ENCODE measurements around the gene EGFL8. TPM values are rescaled to one million over a fixed set of nuclear protein-coding genes. Genes with fewer than 3 reads are reported as not detected.
"Not testable (repeated sequence)": the region's sequence is repeated elsewhere in the genome, so short reads cannot be mapped to it uniquely, and the experiment has no call there.

The EGFL8 gene
- total RNA-seq, 2 donors from 2014 or later: 12.2 to 19.5 TPM

DNA sequence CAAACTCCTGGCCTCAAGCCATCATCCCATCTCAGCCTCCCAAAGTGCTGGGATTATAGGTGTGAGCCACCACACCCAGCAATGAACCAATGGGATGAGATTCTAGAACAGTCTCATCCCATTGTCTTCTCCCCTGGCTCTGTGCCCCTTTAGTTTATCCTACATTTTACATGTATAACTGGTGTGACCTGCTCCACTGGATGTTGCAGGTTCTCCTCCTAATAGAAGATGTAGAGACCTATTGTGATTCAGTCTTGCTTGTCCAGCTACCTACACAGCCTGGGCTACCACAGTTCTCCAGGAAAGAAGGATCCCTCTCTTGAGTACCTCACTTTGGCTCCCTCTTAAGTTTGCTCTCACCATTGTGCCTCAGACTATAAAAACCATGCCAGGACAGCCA lies 32.3 kb upstream of the EGFL8 start:
- H3K27ac ChIP-seq: no peak overlapping the region
- DNase-seq (ENCODE audit: low spot score): no peak
- peaks cover 13% of the 10 kb centered on the region for H3K4me1 ChIP-seq (replicated peaks)
- TF ChIP-seq, protein P1, sequence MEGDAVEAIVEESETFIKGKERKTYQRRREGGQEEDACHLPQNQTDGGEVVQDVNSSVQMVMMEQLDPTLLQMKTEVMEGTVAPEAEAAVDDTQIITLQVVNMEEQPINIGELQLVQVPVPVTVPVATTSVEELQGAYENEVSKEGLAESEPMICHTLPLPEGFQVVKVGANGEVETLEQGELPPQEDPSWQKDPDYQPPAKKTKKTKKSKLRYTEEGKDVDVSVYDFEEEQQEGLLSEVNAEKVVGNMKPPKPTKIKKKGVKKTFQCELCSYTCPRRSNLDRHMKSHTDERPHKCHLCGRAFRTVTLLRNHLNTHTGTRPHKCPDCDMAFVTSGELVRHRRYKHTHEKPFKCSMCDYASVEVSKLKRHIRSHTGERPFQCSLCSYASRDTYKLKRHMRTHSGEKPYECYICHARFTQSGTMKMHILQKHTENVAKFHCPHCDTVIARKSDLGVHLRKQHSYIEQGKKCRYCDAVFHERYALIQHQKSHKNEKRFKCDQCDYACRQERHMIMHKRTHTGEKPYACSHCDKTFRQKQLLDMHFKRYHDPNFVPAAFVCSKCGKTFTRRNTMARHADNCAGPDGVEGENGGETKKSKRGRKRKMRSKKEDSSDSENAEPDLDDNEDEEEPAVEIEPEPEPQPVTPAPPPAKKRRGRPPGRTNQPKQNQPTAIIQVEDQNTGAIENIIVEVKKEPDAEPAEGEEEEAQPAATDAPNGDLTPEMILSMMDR (IDR thresholded peaks at IDR 0.05): no peak
- no peak for TF ChIP-seq POLR2A (IDR thresholded peaks at IDR 0.05)
- no peak for TF ChIP-seq POLR2AphosphoS5 (IDR thresholded peaks at IDR 0.05)
- H3K4me3 ChIP-seq: no peak overlapping the region
- no peaks in the 10 kb centered on the region for H3K9me3 ChIP-seq
- no peaks in the 10 kb centered on the region for H3K36me3 ChIP-seq
- H3K27me3 ChIP-seq (replicated peaks; ENCODE audit: insufficient read depth): no peaks in the 10 kb centered on the region
- intact Hi-C loops (cut with DNase I): no loop called here

DNA sequence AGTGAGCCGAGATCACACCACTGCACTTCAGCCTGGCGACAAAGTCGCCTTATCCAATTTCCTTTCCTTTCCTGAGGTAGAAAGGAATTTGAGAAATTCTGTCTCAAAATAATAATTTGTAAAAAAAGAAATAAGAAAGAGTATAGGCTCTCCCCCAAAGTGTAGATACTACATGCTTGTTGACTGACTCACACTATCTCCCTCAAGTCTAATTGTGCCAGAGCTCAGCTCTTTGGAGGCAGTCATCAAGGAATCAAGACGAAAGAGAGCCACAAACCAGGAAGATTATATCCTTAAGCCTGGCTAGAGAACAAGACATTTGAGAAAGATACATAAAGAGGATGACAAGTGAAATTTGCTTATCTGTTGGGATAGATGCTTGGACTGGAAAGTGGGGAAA lies 30.6 kb upstream of the EGFL8 start:
- DNase-seq (ENCODE audit: low spot score): no peak
- Histone ChIP-seq H3K4me1 (replicated peaks) (peaks cover 9% of the 10 kb centered on the region), H3K4me3 (no peak overlapping the region), H3K9me3 (no peaks in the 10 kb centered on the region), H3K27me3 (replicated peaks; ENCODE audit: insufficient read depth) (no peaks in the 10 kb centered on the region), H3K27ac (no peak overlapping the region), H3K36me3 (no peaks in the 10 kb centered on the region)
- TF ChIP-seq, protein P1 (IDR thresholded peaks at IDR 0.05): no peak
- TF ChIP-seq POLR2A (IDR thresholded peaks at IDR 0.05) (no peak), POLR2AphosphoS5 (IDR thresholded peaks at IDR 0.05) (no peak)
- intact Hi-C loops (cut with DNase I): no loop called here
- WGBS: 77% methylated on average over 4 of the region's 4 CpGs

DNA sequence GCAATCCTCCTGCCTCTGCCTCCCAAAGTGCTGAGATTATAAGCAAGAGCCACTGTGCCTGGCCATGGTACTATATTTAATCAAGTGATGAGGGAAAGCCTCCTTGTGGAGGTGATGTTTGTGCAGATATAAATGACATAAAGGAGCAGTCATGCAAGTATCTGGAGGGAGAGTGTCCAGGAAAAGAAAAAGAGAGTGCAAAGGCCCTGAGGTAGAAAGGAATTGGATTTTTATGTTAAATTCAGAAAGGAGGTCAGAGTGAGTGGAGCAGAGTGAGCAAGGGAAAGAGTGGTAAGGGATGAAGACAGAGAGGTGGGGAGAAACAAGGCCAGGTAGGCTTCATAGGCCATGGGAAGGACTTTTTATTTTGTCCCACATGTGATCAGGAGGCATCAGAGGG lies 26.9 kb upstream of the EGFL8 start:
- no peaks in the 10 kb centered on the region for H3K27me3 ChIP-seq (replicated peaks; ENCODE audit: insufficient read depth)
- TF ChIP-seq POLR2A (IDR thresholded peaks at IDR 0.05): no peak
- TF ChIP-seq, protein P1 (IDR thresholded peaks at IDR 0.05): no peak
- no peak for TF ChIP-seq POLR2AphosphoS5 (IDR thresholded peaks at IDR 0.05)
- no peak overlapping the region for H3K4me3 ChIP-seq
- H3K27ac ChIP-seq: no peak overlapping the region
- no peaks in the 10 kb centered on the region for H3K36me3 ChIP-seq
- H3K9me3 ChIP-seq: no peaks in the 10 kb centered on the region
- intact Hi-C loops (cut with DNase I): no loop called here
- H3K4me1 ChIP-seq (replicated peaks): no peaks in the 10 kb centered on the region
- DNase-seq (ENCODE audit: low spot score): no peak

DNA sequence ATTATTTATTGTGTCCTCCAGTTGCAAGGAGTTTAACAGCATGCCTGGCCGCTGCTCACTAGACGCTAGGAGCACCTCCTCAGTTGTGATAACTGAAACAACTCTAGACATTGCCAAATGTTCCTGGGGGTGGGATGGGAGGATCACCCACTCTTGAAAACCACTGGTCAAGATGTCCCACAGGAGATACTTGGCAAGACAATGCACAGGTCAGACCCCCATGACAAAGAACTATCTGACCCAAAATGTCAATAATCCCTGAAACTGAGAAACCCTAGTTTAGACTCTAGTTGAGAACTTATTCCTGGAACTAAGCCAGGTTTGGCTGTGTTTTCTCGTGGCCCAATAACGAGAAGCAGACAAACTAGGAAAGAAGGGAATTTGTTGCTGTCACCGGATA lies 24.8 kb upstream of the EGFL8 start:
- Histone ChIP-seq H3K4me3 (no peak overlapping the region), H3K27me3 (replicated peaks; ENCODE audit: insufficient read depth) (no peaks in the 10 kb centered on the region), H3K4me1 (replicated peaks) (no peaks in the 10 kb centered on the region), H3K27ac (no peak overlapping the region), H3K36me3 (no peaks in the 10 kb centered on the region), H3K9me3 (no peaks in the 10 kb centered on the region)
- intact Hi-C loops (cut with DNase I): no loop called here
- TF ChIP-seq POLR2AphosphoS5 (IDR thresholded peaks at IDR 0.05) (no peak), POLR2A (IDR thresholded peaks at IDR 0.05) (no peak)
- TF ChIP-seq, protein P1 (IDR thresholded peaks at IDR 0.05): no peak
- 66% methylated on average over 5 of the region's 5 CpGs for WGBS
- no peak for DNase-seq (ENCODE audit: low spot score)

DNA sequence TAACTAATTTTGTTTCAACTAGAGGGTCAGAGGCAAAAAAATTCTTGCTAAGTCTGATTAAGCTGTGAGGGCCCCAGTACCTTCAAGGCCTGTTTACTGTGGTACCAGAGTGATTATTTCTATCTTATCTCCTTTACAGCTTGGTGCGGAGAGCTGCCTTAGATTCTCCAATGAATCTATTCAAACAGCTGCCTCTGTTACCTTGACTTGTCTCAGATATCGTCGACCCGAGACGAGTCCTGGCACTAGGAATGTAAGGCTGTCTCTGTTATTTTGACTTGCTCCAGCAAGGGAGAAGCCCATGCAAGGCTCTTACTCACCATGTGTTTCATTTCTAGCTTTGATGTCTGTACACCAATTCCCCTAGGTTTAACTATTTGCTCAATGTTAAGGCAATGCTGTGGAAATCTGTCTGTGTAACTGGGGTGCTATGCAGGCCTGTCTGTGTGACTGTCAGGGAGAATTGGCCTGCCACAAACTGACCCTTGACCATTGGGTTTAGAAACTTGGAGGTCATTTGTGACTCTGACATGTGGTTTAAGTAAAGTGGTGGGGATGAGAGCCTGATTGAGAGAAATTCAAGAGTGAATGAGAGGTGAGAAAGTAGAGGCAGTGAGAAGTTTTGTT lies 23.9 kb upstream of the EGFL8 start:
- intact Hi-C loops (cut with DNase I): no loop called here
- 52% methylated on average over 5 of the region's 5 CpGs for WGBS

DNA sequence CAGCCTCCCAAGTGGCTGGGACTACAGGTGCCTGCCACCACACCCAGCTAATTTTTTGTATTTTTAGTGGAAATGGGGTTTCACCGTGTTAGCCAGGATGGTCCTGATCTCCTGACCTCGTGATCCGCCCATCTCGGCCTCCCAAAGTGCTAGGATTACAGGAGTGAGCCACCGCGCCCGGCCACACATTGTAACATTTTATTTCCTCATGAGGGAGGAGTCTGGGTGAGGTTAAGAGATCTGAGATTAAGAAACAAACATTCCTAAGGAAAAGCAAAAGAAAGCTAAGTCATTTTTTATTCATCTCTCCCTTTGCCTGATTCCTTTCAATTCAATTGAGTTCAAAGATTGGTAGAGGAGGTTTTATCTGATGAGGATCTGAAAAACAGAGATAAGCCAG lies 20.2 kb upstream of the EGFL8 start:
- DNase-seq (ENCODE audit: low spot score); H3K36me3 ChIP-seq; H3K4me3 ChIP-seq; intact Hi-C loops (cut with DNase I); H3K4me1 ChIP-seq (replicated peaks); H3K9me3 ChIP-seq; H3K27ac ChIP-seq; H3K27me3 ChIP-seq (replicated peaks; ENCODE audit: insufficient read depth): not testable (repeated sequence)
- WGBS: 48% methylated on average over 7 of the region's 7 CpGs

More for the DNA sequence above, 23.9 kb upstream of the EGFL8 start:
- DNase-seq (ENCODE audit: low spot score): no peak
- no peaks in the 10 kb centered on the region for H3K27me3 ChIP-seq (replicated peaks; ENCODE audit: insufficient read depth)
- H3K27ac ChIP-seq: no peak overlapping the region
- H3K36me3 ChIP-seq: no peaks in the 10 kb centered on the region
- no peak overlapping the region for H3K4me3 ChIP-seq
- H3K4me1 ChIP-seq (replicated peaks): no peaks in the 10 kb centered on the region
- H3K9me3 ChIP-seq: no peaks in the 10 kb centered on the region
- TF ChIP-seq POLR2AphosphoS5 (IDR thresholded peaks at IDR 0.05): no peak
- TF ChIP-seq, protein P1 (IDR thresholded peaks at IDR 0.05): no peak
- TF ChIP-seq POLR2A (IDR thresholded peaks at IDR 0.05): no peak

All from prostate gland (tissue), 2 donors.